Measurements from ENCODE around the gene SORT1.

DNA sequence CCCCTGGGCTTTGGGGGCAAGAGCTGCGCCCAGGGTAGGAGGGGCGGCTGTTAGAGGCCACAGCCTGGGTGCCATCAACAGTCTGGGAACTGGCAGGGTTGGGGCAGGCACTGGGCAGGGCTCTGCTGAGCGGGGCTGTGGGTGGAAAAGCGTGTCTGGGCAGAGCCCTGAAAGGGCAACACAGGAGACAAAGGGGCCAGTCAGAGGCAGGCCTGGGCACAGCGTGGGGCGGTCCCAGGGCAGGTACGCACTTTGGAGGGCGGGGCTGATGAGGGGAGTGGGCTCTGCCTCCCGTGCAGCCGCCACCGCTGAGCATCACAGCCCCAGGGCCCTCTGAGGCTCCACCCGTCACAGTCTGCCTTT lies 134.5 kb downstream of the SORT1 start:
- TF ChIP-seq, protein P1, sequence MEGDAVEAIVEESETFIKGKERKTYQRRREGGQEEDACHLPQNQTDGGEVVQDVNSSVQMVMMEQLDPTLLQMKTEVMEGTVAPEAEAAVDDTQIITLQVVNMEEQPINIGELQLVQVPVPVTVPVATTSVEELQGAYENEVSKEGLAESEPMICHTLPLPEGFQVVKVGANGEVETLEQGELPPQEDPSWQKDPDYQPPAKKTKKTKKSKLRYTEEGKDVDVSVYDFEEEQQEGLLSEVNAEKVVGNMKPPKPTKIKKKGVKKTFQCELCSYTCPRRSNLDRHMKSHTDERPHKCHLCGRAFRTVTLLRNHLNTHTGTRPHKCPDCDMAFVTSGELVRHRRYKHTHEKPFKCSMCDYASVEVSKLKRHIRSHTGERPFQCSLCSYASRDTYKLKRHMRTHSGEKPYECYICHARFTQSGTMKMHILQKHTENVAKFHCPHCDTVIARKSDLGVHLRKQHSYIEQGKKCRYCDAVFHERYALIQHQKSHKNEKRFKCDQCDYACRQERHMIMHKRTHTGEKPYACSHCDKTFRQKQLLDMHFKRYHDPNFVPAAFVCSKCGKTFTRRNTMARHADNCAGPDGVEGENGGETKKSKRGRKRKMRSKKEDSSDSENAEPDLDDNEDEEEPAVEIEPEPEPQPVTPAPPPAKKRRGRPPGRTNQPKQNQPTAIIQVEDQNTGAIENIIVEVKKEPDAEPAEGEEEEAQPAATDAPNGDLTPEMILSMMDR (conservative IDR thresholded peaks at IDR 0.05; ENCODE audit: low read depth, low read length): no peak
- no peak for TF ChIP-seq EZH2 (IDR thresholded peaks at IDR 0.05; ENCODE audit: borderline replicate concordance, low read depth, low read length, poor library complexity, severe bottlenecking)

Data from A673 (cell line).